Measurements from ENCODE around the gene HSF5.

- TF ChIP-seq, protein P1, sequence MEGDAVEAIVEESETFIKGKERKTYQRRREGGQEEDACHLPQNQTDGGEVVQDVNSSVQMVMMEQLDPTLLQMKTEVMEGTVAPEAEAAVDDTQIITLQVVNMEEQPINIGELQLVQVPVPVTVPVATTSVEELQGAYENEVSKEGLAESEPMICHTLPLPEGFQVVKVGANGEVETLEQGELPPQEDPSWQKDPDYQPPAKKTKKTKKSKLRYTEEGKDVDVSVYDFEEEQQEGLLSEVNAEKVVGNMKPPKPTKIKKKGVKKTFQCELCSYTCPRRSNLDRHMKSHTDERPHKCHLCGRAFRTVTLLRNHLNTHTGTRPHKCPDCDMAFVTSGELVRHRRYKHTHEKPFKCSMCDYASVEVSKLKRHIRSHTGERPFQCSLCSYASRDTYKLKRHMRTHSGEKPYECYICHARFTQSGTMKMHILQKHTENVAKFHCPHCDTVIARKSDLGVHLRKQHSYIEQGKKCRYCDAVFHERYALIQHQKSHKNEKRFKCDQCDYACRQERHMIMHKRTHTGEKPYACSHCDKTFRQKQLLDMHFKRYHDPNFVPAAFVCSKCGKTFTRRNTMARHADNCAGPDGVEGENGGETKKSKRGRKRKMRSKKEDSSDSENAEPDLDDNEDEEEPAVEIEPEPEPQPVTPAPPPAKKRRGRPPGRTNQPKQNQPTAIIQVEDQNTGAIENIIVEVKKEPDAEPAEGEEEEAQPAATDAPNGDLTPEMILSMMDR (IDR thresholded peaks at IDR 0.05): no peak
- TF ChIP-seq ZFX (IDR thresholded peaks at IDR 0.05; ENCODE audit: borderline replicate concordance): no peak
Measured at GRCh38 chr17:58410714-58411407, 77.3 kb downstream of the HSF5 start.
